ENCODE results near the gene ASB18. TPM values are rescaled to one million over a fixed set of nuclear protein-coding genes. Genes with fewer than 3 reads are reported as not detected.

Gene ASB18
- total RNA-seq, 2 donors from 2014 or later, result not detected

DNA sequence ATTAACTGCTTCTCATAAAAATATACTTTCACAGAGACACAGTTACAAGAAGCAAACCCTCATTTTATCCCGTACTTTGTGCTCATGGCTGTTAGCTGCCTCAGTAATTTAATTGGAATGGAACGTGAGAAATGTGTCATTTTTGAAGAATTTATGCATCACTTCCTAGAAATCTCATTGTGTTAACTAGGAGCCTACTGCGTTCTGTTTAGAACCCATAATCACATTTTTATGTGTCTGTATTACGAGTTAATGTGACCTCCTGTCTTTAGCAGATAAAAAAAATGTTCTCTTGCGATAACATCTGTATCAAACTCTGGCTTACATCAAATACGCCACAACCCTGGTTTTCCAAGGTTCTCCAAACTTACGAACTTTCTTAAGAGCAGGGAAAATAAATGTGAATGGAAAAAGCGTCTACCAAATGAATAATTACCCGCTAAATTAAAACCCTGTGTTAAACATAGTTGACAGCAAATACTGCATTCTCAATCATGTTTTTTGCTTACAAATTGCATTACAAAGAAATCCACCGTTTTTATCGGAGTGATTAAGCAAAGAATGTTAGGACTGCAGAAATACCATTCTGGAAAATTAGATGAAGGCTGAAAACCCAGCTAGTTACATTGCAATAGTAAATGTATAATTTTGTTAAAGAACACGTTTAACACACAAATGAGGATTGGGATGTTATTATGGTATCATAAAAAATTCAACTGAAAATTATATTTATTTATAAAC is 84.0 kb downstream of the ASB18 start:
- ATAC-seq, result no peak
- no peak for DNase-seq
- intact Hi-C loops (cut with DNase I, micrococcal nuclease), result loop anchor here in 1 of 2 donors (5.0 kb wide), 2 partner anchors 398 to 413 kb away; no protein-coding TSS in a partner anchor

DNA sequence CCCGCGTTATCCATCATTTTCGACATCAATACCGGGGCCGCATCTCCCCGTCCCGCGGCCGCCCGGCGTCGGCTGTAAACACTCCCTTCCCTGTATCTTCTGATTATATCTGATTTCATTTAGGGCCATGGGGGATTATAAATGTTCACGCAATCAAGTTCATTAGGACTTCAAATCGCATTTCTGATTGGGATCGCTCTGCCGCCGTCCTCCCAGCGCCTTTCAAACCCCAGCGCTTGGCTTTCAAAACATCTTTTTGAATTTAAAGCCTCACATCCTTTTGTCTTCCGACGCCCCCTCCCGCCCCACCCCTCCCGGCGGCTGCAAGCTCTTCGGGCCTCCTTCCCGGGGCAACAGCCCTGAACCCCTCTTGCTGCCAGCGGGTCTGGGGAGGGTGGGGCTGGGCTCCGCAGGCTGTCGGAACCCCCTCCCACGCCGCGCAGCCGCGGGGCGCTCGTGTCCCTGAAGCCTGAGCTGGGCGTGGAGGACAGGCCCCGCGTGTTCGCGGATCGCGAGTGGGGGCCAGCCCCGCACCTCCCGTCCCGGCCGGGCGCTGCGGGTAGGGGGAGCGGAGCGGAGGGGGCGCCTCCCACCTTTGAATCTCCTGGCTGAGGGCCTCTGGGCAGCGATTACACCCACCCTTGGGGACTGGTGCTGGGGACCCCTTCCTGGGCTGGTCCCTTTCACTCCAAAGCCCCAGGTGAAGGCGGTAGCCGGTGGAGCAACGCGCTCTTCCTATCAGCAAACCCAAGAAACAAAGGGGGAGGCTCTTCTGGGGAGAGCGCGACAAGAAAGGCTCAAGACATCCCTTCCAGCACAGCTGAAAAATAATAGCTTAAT is 84.8 kb downstream of the ASB18 start:
- intact Hi-C loops (cut with DNase I, micrococcal nuclease), result loop anchor here (5.0 to 10.0 kb wide), 3 partner anchors 397 to 412 kb away; no protein-coding TSS in a partner anchor
- ATAC-seq, result no peak

DNA sequence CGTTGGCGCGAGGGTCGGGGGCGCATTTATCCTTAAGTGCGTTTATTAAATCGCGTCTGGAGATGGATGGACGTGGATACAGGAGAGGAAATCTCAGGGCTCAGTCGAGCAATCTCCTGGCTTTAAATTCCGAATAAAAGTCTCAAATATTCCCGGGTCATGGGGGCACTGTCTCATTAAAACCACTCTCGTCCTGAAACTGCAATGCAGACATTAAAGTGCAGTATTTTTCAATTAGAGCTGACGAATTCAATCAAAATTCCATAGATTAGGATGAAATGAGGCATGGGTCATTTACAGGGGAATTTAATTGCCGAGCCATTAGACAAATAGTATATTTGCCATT is 85.3 kb downstream of the ASB18 start:
- ATAC-seq, result no peak
- intact Hi-C loops (cut with DNase I, micrococcal nuclease), result loop anchor here in 1 of 2 donors (10.0 kb wide), 1 partner anchor 404 kb away; no protein-coding TSS in a partner anchor
- DNase-seq, result no peak

More for the DNA sequence above, 84.8 kb downstream of the ASB18 start:
- DNase-seq, result no peak

DNA sequence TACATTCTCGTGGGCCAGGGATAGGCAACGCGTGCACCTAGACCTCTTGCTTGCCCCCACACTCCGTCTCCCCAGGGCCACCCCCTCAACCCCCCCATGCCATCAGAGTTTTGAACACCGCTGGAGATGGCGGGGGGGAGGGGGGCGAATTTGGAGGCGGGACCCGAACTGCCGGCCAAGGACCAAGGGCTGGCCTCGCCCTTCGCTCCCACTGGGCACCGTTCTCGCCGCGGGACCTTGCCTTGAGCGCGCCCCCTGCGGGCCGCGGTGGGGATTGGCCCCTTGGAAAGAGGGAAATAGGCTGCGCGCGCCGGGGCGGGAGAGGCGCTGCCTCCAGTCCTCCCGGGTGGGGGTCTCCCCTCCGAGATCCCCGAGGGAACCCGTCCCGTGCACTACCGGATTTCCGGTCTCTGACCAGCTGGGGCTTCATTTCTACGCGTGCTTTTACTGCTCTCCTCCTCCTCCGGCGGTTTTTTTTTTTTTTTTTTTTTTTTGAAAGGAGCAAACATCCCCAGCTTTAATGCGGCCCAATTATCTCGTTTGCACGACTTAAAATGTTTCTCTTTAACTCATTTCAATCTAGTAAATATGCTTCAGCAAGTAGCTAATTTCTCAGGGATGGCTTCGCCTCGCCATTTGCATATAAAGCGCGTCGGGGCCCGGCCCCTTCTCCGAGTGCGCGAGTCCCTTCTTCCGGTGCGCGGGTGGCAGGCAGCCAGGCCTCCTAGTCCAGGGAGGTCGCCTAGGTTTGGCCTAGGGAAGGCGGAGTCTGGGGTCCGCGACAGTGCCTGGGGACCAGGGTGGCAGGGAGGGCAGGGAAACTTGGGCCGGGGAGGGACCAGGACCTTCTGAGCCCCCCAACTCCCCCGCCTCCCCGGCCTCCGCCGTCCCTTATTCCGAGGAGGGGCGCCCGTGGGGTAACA is 86.0 kb downstream of the ASB18 start:
- intact Hi-C loops (cut with DNase I, micrococcal nuclease), result loop anchor here in 1 of 2 donors (10.0 kb wide), 1 partner anchor 403 kb away; no protein-coding TSS in a partner anchor
- peak; percentile 77 for ATAC-seq
- DNase-seq, result peak; percentile 42 to 72

DNA sequence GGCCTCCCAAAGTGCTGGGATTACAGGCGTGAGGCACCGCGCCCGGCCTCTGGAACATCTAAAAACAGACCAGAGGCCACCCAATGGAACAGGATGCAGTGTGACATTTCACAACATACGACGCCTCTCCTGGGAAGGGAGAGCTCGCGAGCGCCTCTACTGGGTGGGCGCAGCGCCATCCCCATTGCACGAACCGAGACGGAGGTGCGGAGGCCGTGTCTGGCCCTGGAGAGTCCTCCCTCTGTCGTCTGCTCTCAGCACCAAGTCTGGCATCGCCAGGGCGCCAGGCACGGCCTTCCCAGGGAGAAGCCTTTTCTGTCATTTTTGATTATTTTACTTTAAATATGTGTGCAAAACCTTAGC is 86.6 kb downstream of the ASB18 start:
- ATAC-seq (peak; percentile 44), DNase-seq (no peak)
- intact Hi-C loops (cut with DNase I, micrococcal nuclease), result loop anchor here in 1 of 2 donors (10.0 kb wide), 1 partner anchor 403 kb away; no protein-coding TSS in a partner anchor

DNA sequence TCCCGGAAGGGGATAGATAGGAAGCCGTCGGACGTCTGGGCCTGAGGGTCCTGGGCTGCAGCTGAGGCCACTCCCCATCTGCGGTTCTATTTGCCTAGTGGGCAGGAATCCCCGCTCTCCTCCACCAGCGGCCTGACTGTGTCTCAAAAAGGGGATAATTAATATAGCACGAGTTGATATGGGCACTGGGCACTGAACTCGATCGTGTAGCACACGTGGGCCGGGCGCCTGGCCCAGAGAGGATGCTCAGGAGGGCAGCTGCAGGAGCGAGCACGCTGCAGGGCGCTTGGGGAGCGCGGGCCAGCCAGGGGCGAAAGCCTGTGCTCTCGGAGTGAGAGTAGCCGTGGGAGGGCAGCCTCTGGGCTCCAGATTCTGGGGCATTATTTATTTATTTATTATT is 87.3 kb downstream of the ASB18 start:
- no peak for DNase-seq
- no peak for ATAC-seq
- intact Hi-C loops (cut with DNase I, micrococcal nuclease), result loop anchor here in 1 of 2 donors (10.0 kb wide), 1 partner anchor 402 kb away; no protein-coding TSS in a partner anchor

DNA sequence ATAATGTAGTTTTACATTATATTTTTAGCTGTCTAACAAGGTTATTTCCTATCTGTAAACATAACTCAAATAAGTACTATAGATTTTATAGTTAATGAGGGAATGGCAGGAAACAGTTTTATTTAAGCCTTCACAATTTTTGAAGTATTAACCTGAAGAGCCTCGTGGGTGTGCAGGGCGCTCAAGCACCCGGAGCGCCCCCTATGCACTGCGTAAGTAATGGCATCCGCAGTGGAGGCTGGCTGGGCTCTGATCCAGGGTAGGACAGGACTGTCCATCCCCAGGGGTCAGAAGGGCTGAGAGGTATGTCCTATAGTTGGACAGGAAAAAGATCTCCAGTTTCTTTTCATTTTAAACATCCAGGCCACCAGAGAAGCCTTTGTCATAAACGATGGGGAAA is 87.8 kb downstream of the ASB18 start:
- DNase-seq, result no peak
- ATAC-seq, result no peak
- intact Hi-C loops (cut with DNase I, micrococcal nuclease), result loop anchor here in 1 of 2 donors (10.0 kb wide), 1 partner anchor 402 kb away; no protein-coding TSS in a partner anchor

DNA sequence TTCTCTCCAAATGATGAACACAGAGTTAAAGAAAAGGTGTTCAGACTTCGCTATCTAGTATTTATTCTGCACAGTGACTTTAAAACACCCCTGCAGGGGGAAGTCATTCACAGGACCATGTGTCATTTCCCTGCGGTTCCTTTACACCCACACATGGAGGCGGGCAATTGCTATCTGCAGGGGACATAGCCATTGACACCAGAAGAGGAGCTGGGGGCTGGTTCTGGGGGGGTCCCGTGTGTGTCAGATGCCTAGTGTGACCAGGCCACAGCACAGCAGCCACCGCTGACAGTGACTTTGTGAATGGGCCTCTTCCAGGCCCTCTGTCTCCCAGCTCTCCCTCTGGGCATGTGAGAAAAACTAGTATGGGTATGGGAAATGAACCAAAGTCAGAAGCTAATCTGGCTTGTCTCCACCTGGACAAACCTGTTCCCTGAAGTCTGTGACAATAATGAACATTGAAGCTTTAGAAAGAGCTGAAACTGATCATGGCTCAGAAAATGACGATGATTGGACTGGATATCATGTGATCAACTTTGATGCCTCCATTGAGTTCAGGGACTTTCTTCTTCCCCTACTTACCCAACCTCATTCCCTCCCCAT is 88.6 kb downstream of the ASB18 start:
- DNase-seq, result no peak
- intact Hi-C loops (cut with DNase I, micrococcal nuclease), result loop anchor here in 1 of 2 donors (10.0 kb wide), 1 partner anchor 401 kb away; no protein-coding TSS in a partner anchor
- ATAC-seq, result no peak

DNA sequence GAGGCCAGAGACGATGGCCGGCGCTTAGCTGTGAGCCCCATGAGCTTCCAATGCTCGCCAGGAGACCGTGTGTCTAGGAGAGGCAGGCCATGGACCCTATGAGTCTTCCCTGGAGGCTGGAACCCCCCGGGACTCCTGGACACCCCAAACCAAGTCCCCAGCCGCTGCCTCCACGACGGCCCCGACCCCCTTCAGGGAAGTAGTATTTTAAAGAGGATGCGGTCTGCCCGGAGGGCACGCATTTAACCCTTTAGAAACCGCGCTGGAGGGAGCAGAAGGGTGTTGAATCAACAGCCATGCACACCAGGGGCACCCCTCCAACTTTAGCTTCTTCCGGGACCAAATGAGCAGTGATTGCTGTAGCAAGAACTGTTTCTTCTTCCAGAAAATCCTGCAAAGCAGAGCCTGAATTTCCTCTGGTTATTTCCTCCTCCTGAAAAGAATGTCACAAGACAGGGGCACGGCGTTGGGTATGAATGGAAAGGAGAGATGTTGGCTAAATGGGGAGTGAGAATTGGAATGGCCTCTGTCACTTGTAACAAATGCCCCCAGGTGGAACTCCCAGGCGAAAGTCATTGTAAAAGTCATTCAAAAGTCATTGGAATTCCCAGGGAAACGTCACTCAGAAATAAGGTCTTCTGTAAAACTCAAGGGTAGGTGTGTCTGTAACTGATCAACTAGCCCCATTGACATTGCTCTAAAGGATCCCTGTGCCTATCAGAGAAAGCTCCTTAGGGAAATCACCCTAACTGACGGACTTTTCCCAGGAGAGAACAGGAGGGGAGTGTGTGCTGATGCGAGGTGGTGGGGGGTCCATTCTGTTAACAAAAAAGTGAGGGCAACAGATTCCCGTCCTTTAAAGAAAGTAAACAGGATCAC is 90.2 kb downstream of the ASB18 start:
- DNase-seq (no peak), ATAC-seq (peak; percentile 68)
- intact Hi-C loops (cut with DNase I, micrococcal nuclease), result loop anchor here in 1 of 2 donors (10.0 kb wide), 1 partner anchor 399 kb away; no protein-coding TSS in a partner anchor

DNA sequence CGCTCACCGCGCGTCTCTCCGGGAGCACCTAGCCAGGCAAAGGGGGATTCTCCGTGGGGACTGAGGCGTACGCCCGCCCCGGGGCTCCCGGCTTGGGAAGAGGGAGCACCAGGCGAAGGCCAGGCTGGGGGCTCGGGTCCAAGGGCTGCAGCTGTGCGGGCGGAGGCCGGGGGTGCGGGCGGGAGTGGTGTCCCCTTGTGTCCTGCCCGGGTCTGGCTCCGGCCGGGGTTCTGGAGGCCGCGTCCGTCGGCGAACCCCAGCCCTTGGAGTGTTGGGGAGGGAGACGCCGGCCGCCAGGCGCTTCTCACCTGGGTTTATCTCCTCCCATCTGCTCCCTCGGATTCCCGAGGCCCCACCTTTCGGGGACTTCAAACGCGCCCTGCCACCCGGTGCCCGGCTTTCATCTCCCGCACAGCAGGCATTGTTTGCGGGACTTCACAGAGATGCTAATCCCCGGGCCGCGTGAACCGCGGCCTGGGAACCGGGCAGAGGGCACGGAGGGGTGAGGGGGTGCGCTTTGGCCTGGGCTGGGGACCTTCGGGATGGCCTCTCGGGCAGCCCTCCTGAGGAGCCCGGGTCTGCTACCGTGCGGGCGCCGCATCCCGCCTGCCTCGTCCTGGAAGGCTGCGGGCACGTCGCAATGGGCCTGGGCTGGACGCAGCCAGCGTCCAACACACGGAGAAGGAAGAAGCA is 91.0 kb downstream of the ASB18 start:
- DNase-seq, result no peak
- ATAC-seq, result no peak
- intact Hi-C loops (cut with DNase I, micrococcal nuclease), result loop anchor here in 1 of 2 donors (10.0 kb wide), 1 partner anchor 398 kb away; no protein-coding TSS in a partner anchor

DNA sequence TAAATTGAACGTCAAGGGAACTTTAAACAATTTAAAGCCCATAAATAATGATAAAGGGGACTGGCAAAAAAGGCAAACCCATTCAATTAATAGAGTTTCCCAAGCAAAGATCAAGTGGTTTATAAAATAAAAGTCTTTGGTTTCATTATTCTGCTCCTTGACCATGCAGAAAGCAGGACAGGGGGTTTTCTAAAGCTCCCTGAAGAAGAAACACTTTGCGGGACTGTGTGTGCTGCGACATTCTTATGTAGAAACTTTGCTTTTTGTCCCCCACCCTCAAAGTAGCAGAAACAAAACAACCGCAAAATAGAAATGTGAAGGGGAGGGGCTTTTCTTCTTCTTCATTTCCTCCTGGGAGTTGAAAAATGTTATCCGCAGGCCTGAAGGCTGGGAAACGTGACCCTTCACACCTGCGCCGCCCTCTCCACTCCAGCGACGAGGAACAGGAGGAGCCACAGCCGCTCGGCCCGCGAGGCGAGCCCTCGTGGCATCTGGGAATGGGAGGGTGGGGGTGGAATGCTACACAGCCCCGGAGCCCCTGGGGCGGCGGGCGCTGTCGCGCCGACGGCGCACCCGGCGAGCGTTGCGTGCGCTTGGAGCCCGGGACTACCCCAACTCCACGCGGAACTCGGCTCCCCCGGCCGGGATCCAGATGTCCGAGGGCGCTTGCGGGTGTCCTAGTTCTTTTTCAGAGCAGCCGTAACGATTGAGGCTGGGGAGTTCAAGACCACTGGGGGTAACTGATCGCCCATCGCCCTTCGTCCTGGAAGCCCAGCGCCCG is 91.8 kb downstream of the ASB18 start:
- intact Hi-C loops (cut with DNase I, micrococcal nuclease), result loop anchor here in 1 of 2 donors (10.0 kb wide), 1 partner anchor 398 kb away; no protein-coding TSS in a partner anchor
- ATAC-seq, result no peak
- no peak for DNase-seq

DNA sequence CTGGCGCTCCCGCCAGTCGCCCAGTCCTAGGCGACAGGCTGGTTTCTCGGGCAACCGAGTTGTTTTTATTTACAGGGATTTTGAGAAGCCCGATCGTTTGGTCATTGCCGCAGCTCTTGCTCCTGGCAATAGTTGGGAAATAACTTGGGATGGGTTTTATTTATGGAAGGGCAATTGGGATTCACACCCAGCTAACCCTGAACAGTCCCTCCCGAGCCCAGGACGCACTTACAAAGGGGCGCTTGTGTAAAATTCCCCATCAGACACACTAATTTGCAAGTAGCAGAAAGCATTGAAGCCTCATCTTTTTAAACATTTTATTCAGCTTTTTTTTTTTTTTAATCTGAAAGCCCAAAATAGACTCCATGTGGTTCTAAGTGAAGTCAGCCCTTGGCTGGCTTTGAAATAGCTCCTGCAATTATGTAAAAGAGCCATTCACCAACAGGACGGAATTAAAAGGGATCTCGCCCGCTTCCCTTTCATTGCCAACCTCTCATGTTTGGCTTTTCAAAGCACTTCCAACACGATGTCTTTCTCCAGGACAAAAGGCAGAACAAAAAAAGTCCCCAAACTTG is 92.4 kb downstream of the ASB18 start:
- intact Hi-C loops (cut with DNase I, micrococcal nuclease), result loop anchor here in 1 of 2 donors (10.0 kb wide), 1 partner anchor 397 kb away; no protein-coding TSS in a partner anchor

DNA sequence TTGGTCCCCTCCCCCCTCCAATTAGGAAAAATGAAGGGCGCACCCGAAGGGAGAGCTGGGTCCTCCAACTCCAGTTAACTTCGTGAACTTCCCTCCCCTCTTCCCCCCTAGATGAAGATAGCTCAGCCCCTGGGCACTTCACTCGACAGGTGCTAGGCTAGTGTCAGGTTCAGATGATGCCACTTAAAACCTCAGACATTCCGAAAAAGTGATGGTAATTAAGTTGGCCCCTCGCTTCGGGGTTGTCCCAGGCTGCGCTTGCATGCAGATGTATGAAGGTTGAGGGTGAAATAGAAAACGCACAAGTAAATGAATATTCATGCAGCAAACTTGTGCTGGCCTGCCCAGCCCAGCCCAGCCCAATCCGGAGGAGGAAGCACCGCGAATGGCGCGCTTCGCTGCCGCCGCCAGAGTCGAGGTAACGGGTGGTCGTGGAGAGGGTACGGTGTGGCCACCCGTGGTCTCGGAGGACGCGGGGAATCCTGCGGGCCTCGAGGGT is 93.0 kb downstream of the ASB18 start:
- intact Hi-C loops (cut with DNase I, micrococcal nuclease), result loop anchor here in 1 of 2 donors (10.0 kb wide), 1 partner anchor 396 kb away; no protein-coding TSS in a partner anchor
- DNase-seq (no peak), ATAC-seq (no peak)

More for the DNA sequence above, 92.4 kb downstream of the ASB18 start:
- ATAC-seq, result no peak
- no peak for DNase-seq

DNA sequence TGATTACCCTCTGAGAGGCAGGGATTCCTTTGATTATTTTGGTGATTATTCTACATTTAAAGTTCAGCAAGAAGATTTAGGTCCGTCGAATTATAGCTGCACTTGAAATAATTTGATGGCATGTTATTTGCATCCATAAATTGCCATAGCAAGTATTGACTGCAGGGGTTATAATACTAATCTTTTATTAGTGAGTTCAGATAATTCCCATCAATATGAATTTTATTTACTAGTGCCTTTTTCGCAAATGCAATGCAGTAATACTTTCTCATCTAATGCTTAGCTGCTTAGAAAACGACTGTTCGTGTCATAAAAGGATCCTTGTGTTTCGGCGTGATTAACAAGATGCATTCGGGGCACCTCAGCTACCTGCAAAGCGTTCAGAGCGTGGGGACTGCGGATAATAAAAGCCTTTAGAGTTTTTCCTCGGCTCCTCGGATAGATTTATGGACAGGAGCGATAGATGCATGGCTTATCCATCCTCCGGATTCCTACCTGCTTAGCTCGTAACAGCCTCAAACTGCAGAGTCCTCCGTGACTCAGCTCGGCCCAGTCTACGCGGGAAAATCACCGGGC is 93.5 kb downstream of the ASB18 start:
- intact Hi-C loops (cut with DNase I, micrococcal nuclease), result loop anchor here in 1 of 2 donors (10.0 kb wide), 1 partner anchor 396 kb away; no protein-coding TSS in a partner anchor
- DNase-seq (no peak), ATAC-seq (no peak)

Data from left colon (tissue), 2 donors.